Renal cortical epithelial cell (primary cell): ENCODE results near the gene AUH. TPM values are rescaled to one million over a fixed set of nuclear protein-coding genes. Genes with fewer than 3 reads are reported as not detected.
A peak's percentile ranks its signal among the peaks of the same experiment; 100 is the strongest.
"Not testable (repeated sequence)": the region's sequence is repeated elsewhere in the genome, so short reads cannot be mapped to it uniquely, and the experiment has no call there.

ENCODE experiments used
- DNase-seq: peaks from one replicate; pipeline ENCODE4 v3.0.0-alpha.2; 2011; ENCODE audit warnings: low read depth
- total RNA-seq: library from RNA; depleted of rRNA; stranded (reverse); fragments of >200 nt; gene quantifications from 2 replicates; pipeline ENCODE4 v1.2.3, GENCODE V29; 2014

The AUH gene
- total RNA-seq, 1 donor from 2014 or later, result 43.2 TPM

- DNase-seq, result no peak
Measured at GRCh38 chr9:91210318-91210717, 151.4 kb downstream of the AUH start.

- DNase-seq, result no peak
Measured at GRCh38 chr9:91208837-91209236, 152.9 kb downstream of the AUH start.

- DNase-seq, result no peak
Measured at GRCh38 chr9:91208419-91208745, 153.3 kb downstream of the AUH start.

GRCh38 chr9:91207729-91208418 is 153.8 kb downstream of the AUH start:
- DNase-seq, result peak; percentile 87

GRCh38 chr9:91207397-91207728 is 154.4 kb downstream of the AUH start:
- no peak for DNase-seq

- DNase-seq, result no peak
Measured at GRCh38 chr9:91206806-91207205, 154.9 kb downstream of the AUH start.

GRCh38 chr9:91202736-91203283 is 158.9 kb downstream of the AUH start:
- DNase-seq, result no peak

GRCh38 chr9:91200692-91201336 is 160.9 kb downstream of the AUH start:
- no peak for DNase-seq

GRCh38 chr9:91199739-91200497 is 161.8 kb downstream of the AUH start:
- DNase-seq, result peak; percentile 43

- DNase-seq, result not testable (repeated sequence)
Measured at GRCh38 chr9:91198881-91199280, 162.8 kb downstream of the AUH start.

GRCh38 chr9:91198405-91198804 is 163.3 kb downstream of the AUH start:
- DNase-seq, result peak; percentile 14

- DNase-seq, result peak; percentile 100
Measured at GRCh38 chr9:91197232-91198181, 164.2 kb downstream of the AUH start.

- no peak for DNase-seq
Measured at GRCh38 chr9:91196103-91196950, 165.4 kb downstream of the AUH start.

- no peak for DNase-seq
Measured at GRCh38 chr9:91195372-91196012, 166.2 kb downstream of the AUH start.

GRCh38 chr9:91193658-91194391 is 167.9 kb downstream of the AUH start:
- peak; percentile 81 for DNase-seq

GRCh38 chr9:91193087-91193657 is 168.5 kb downstream of the AUH start:
- DNase-seq, result peak; percentile 99

GRCh38 chr9:91192381-91193086 is 169.2 kb downstream of the AUH start:
- peak; percentile 68 for DNase-seq
